A549 (cell line): ENCODE measurements around the gene GDAP2. TPM values are rescaled to one million over a fixed set of nuclear protein-coding genes. Genes with fewer than 3 reads are reported as not detected.

Experiments used
- ATAC-seq, 2 experiments: fragments of 200-7000 bp in 1 of 2; fragments of >200 bp in 1 of 2; cut with Nextera tagmentation in 1 of 2; cut with Tn5 transposase in 1 of 2; 3 replicates each; pipeline versions ENCODE4 v1.8.0 to v1.9.1; 2018 to 2020; ENCODE audit warnings: mild to moderate bottlenecking in 1 of 2, moderate library complexity in 1 of 2
- CTCF ChIA-PET: fragments of 300-600 bp; sonication (Branson Sonifier 250); formaldehyde crosslinking; extraction: SDS; loops from one replicate; lab custom pipeline; 2021; ENCODE audit warnings: antibody characterized with exemption, inconsistent platforms; lab: Yijun Ruan, JAX
- POLR2A ChIA-PET: fragments of 350-600 bp; formaldehyde crosslinking; extraction: SDS; loops from one replicate; lab custom pipeline; 2021; ENCODE audit warnings: antibody characterized with exemption, inconsistent platforms; lab: Yijun Ruan, JAX
- DNase-seq, 2 experiments: peaks; one replicate each; pipeline versions ENCODE4 v3.0.0 to v3.0.0-alpha.2; 2011 to 2016; ENCODE audit warnings: low read depth in 1 of 2, low spot score in 1 of 2
- FAIRE-seq: peaks from 2 replicates; lab custom pipeline; 2011; peaks lifted over from hg19 to GRCh38; lab: Jason Lieb, UNC
- H3K27ac ChIP-seq, 2 experiments: fragments of >200 bp; sonication (Bioruptor Twin); formaldehyde crosslinking; 3 replicates each; pipeline ENCODE4 v1.5.1; 2016 to 2017
- H3K4me1 ChIP-seq: fragments of >200 bp; sonication (Bioruptor Twin); formaldehyde crosslinking; 3 replicates; pipeline ENCODE4 v1.6.1; 2016
- H3K4me2 ChIP-seq: fragments of >200 bp; sonication (Bioruptor Twin); formaldehyde crosslinking; 3 replicates; pipeline ENCODE4 v1.6.1; 2016
- H3K4me3 ChIP-seq: fragments of >200 bp; sonication (Bioruptor Twin); formaldehyde crosslinking; 3 replicates; pipeline ENCODE4 v1.5.1; 2016
- H3K9me3 ChIP-seq: fragments of >200 bp; sonication (Bioruptor Twin); formaldehyde crosslinking; 3 replicates; pipeline ENCODE4 v1.6.1; 2016
- CBX2 ChIP-seq: fragments of 200-600 bp; sonication (generic); IDR thresholded peaks from 2 replicates; pipeline ENCODE4 v1.6.1; 2016; ENCODE audit warnings: low read depth, mild to moderate bottlenecking, borderline replicate concordance
- CHD4 ChIP-seq: fragments of 200-600 bp; sonication (generic); IDR thresholded peaks from 2 replicates; pipeline ENCODE4 v1.6.1; 2016; ENCODE audit warnings: antibody characterized with exemption, mild to moderate bottlenecking, borderline replicate concordance
- ELK1 ChIP-seq: fragments of 150-350 bp; IDR thresholded peaks from 2 replicates; pipeline ENCODE4 v1.6.1; 2014; ENCODE audit warnings: low read depth, mild to moderate bottlenecking, low read length
- GATA3 ChIP-seq: IDR thresholded peaks from 2 replicates; pipeline ENCODE4 v1.6.1; 2012; ENCODE audit warnings: borderline replicate concordance
- HDAC2 ChIP-seq: fragments of 200-600 bp; sonication (generic); IDR thresholded peaks from 2 replicates; pipeline ENCODE4 v1.6.1; 2016
- HOXB13 ChIP-seq: fragments of 250-450 bp; sonication (Bioruptor Pico); IDR thresholded peaks from 2 replicates; pipeline ENCODE4 v1.5.0; 2020; ENCODE audit warnings: low read depth, mild to moderate bottlenecking, moderate library complexity
- HOXB5 ChIP-seq: fragments of 250-450 bp; sonication (Bioruptor Pico); IDR thresholded peaks from 2 replicates; pipeline ENCODE4 v1.5.0; 2020; ENCODE audit warnings: mild to moderate bottlenecking, moderate library complexity
- MAFK ChIP-seq: fragments of 450-650 bp; IDR thresholded peaks from 2 replicates; pipeline ENCODE4 v1.6.1; 2014; ENCODE audit not compliant: partially characterized antibody
- MYC ChIP-seq: IDR thresholded peaks from 2 replicates; pipeline ENCODE4 v1.6.1; 2012; ENCODE audit warnings: mild to moderate bottlenecking, inconsistent platforms, low read length, improper control_type of control experiment, borderline replicate concordance
- NFE2L2 ChIP-seq: fragments of 150-350 bp; conservative IDR thresholded peaks from 2 replicates; pipeline ENCODE4 v1.6.1; 2014; ENCODE audit warnings: low read length
- NR3C1 ChIP-seq: fragments of >200 bp; sonication (Bioruptor Twin); formaldehyde crosslinking; IDR thresholded peaks from 3 replicates; pipeline ENCODE4 v1.6.1; 2017
- PBX3 ChIP-seq: IDR thresholded peaks from 2 replicates; pipeline ENCODE4 v1.6.1; 2012
- PHF8 ChIP-seq: fragments of 200-600 bp; sonication (generic); IDR thresholded peaks from 2 replicates; pipeline ENCODE4 v1.6.1; 2016; ENCODE audit warnings: low read depth, mild to moderate bottlenecking, antibody characterized with exemption, moderate library complexity, borderline replicate concordance
- POLR2A ChIP-seq: IDR thresholded peaks from 2 replicates; pipeline ENCODE4 v1.6.1; 2012; ENCODE audit warnings: mild to moderate bottlenecking, low read length
- RCOR1 ChIP-seq: fragments of 150-350 bp; IDR thresholded peaks from 2 replicates; pipeline ENCODE4 v1.6.1; 2014; ENCODE audit warnings: antibody characterized with exemption, low read length, low read depth
- RFX5 ChIP-seq: fragments of 450-650 bp; IDR thresholded peaks from 2 replicates; pipeline ENCODE4 v1.7.1; 2014; ENCODE audit warnings: antibody characterized with exemption, mild to moderate bottlenecking, moderate library complexity
- RNF2 ChIP-seq: fragments of 200-600 bp; sonication (generic); IDR thresholded peaks from 2 replicates; pipeline ENCODE4 v1.6.1; 2016; ENCODE audit warnings: low read depth, mild to moderate bottlenecking, antibody characterized with exemption, moderate library complexity, borderline replicate concordance
- SREBF2 ChIP-seq: fragments of 450-650 bp; IDR thresholded peaks from 2 replicates; pipeline ENCODE4 v1.6.1; 2014; ENCODE audit warnings: mild to moderate bottlenecking, moderate library complexity
- TP53 ChIP-seq: fragments of 250-450 bp; sonication (Bioruptor Pico); IDR thresholded peaks from 2 replicates; pipeline ENCODE4 v1.5.0; 2021; ENCODE audit warnings: mild to moderate bottlenecking, moderate library complexity
- ZFP36 ChIP-seq: fragments of 450-650 bp; IDR thresholded peaks from 2 replicates; pipeline ENCODE4 v1.6.1; 2014; ENCODE audit warnings: borderline replicate concordance; ENCODE audit not compliant: partially characterized antibody
- ZNF302 ChIP-seq: fragments of 250-450 bp; sonication (Bioruptor Pico); IDR thresholded peaks from 2 replicates; pipeline ENCODE4 v1.9.0; 2021; ENCODE audit warnings: inconsistent platforms, mild to moderate bottlenecking, moderate library complexity
- ZSCAN20 ChIP-seq: fragments of 250-450 bp; sonication (Bioruptor Pico); IDR thresholded peaks from 2 replicates; pipeline ENCODE4 v1.8.0; 2022; ENCODE audit warnings: mild to moderate bottlenecking, moderate library complexity
- WGBS: methylation state at CpG from one replicate; pipeline ENCODE4 v1.1.6; 2017; ENCODE audit errors: missing lambda C conversion rate; 5-methylcytosine and 5-hydroxymethylcytosine counted together
- polyA plus RNA-seq, 4 experiments: library from polyadenylated mRNA; depleted of rRNA in 3 of 4; stranded (reverse); fragments of >200 nt; fragmentation: RNase III in 1 of 4; extraction: RNeasy Plus Mini Kit Qiagen cat#74134 plus additional on column Dnase treatment in 1 of 4; gene quantifications; 2 replicates in 3 of 4; 3 replicates in 1 of 4; pipeline ENCODE4 v1.2.3, GENCODE V29; 2011 to 2017
- TF ChIP-seq, protein P1 (sequence below): fragments of 450-650 bp; IDR thresholded peaks from 2 replicates; pipeline ENCODE4 v1.6.1; 2014; ENCODE audit warnings: antibody characterized with exemption
- TF ChIP-seq, protein P2 (sequence below): fragments of 250-450 bp; sonication (Bioruptor Pico); IDR thresholded peaks from 2 replicates; pipeline ENCODE4 v1.5.0; 2020; ENCODE audit warnings: low read depth, mild to moderate bottlenecking, moderate library complexity

GDAP2 gene
- polyA plus RNA-seq, 2 of the 4 experiments (the other 2 are of a cell fraction), result 6.7 to 21.2 TPM

GRCh38 chr1:117883616-117884015 lies 45.8 kb downstream of the GDAP2 start:
- no peaks in the 10 kb centered on the region for H3K9me3 ChIP-seq
- TF ChIP-seq CBX2, result no peak
- TF ChIP-seq TP53 (CRISPR knock-in tag), result no peak
- TF ChIP-seq GATA3, result no peak
- TF ChIP-seq HDAC2, result no peak
- TF ChIP-seq, protein P1, sequence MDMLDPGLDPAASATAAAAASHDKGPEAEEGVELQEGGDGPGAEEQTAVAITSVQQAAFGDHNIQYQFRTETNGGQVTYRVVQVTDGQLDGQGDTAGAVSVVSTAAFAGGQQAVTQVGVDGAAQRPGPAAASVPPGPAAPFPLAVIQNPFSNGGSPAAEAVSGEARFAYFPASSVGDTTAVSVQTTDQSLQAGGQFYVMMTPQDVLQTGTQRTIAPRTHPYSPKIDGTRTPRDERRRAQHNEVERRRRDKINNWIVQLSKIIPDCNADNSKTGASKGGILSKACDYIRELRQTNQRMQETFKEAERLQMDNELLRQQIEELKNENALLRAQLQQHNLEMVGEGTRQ, result no peak
- TF ChIP-seq, protein P2, sequence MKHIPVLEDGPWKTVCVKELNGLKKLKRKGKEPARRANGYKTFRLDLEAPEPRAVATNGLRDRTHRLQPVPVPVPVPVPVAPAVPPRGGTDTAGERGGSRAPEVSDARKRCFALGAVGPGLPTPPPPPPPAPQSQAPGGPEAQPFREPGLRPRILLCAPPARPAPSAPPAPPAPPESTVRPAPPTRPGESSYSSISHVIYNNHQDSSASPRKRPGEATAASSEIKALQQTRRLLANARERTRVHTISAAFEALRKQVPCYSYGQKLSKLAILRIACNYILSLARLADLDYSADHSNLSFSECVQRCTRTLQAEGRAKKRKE (CRISPR knock-in tag), result no peak
- TF ChIP-seq, all 56 proteins: peak for 0
- Histone ChIP-seq H3K4me3 (no peak overlapping the region), H3K4me2 (no peak overlapping the region), H3K27ac (no peak overlapping the region), H3K4me1 (no peaks in the 10 kb centered on the region)
- FAIRE-seq, result no peak
- WGBS, result 95% methylated on average over 1 of the region's 1 CpG
- ChIA-PET CTCF (no interaction called here), POLR2A (no interaction called here)
- DNase-seq, result no peak
- no peak for ATAC-seq

GRCh38 chr1:117879284-117879683 lies 50.1 kb downstream of the GDAP2 start:
- Histone ChIP-seq H3K9me3 (peaks cover 5% of the 10 kb centered on the region; the same call in 1 of the 3 replicates), H3K4me2 (no peak overlapping the region), H3K27ac (no peak overlapping the region), H3K4me1 (no peaks in the 10 kb centered on the region), H3K4me3 (no peak overlapping the region)
- ATAC-seq, result no peak
- no peak for DNase-seq
- FAIRE-seq, result no peak
- 89% methylated on average over 1 of the region's 1 CpG for WGBS
- CTCF ChIA-PET, result no interaction called here
- TF ChIP-seq HOXB5 (CRISPR knock-in tag) (no peak), HOXB13 (no peak), CHD4 (no peak)
- TF ChIP-seq, all 56 proteins: peak for 0
- POLR2A ChIA-PET, result no interaction called here

- Histone ChIP-seq H3K27ac (no peak overlapping the region), H3K4me1 (no peaks in the 10 kb centered on the region), H3K4me2 (no peak overlapping the region), H3K4me3 (no peak overlapping the region), H3K9me3 (peaks cover 5% of the 10 kb centered on the region; the same call in 1 of the 3 replicates)
- ATAC-seq (no peak), DNase-seq (no peak), FAIRE-seq (no peak)
- no peak for TF ChIP-seq HDAC2
- TF ChIP-seq RCOR1, result no peak
- TF ChIP-seq GATA3, result no peak
- no peak for TF ChIP-seq MYC
- TF ChIP-seq NR3C1, result no peak
- no peak for TF ChIP-seq MAFK
- no peak for TF ChIP-seq SREBF2
- no peak for TF ChIP-seq RFX5
- no peak for TF ChIP-seq NFE2L2
- TF ChIP-seq ZFP36, result no peak
- 86% methylated on average over 1 of the region's 1 CpG for WGBS
- ChIA-PET POLR2A (no interaction called here), CTCF (interaction anchor here (0.9 to 1.7 kb wide), 2 partner anchors 18 to 343 kb away, joined by 3 to 4 read pairs; no protein-coding TSS in a partner anchor)
Measured at GRCh38 chr1:117877823-117878222, 51.6 kb downstream of the GDAP2 start.

GRCh38 chr1:117871013-117871412 lies 58.4 kb downstream of the GDAP2 start:
- Histone ChIP-seq H3K4me2 (no peak overlapping the region), H3K27ac (no peak overlapping the region), H3K4me1 (no peaks in the 10 kb centered on the region), H3K4me3 (no peak overlapping the region), H3K9me3 (peaks cover 8% of the 10 kb centered on the region; the same call in 1 of the 3 replicates)
- TF ChIP-seq NR3C1 (no peak), PBX3 (no peak), MAFK (no peak), HDAC2 (no peak), ZNF302 (CRISPR knock-in tag) (no peak), ZSCAN20 (no peak), RNF2 (no peak), NFE2L2 (no peak), TP53 (CRISPR knock-in tag) (no peak), CHD4 (no peak), MYC (no peak), PHF8 (no peak), POLR2A (no peak), ELK1 (no peak)
- POLR2A ChIA-PET, result no interaction called here
- CTCF ChIA-PET, result no interaction called here
- DNase-seq (no peak), ATAC-seq (no peak), FAIRE-seq (no peak)
